ENCODE data around the gene TRIO.

TRIO gene

GRCh38 chr5:14260637-14261036, 117.5 kb downstream of the TRIO start:
- TF ChIP-seq POLR2AphosphoS5 (IDR thresholded peaks at IDR 0.05; ENCODE audit: low read depth, low read length) (no peak), TAF1 (IDR thresholded peaks at IDR 0.05; ENCODE audit: borderline replicate concordance, insufficient read depth, low read length) (no peak), FOXP2 (optimal IDR thresholded peaks at IDR 0.05; ENCODE audit: borderline replicate concordance, extremely low read depth, extremely low read length, insufficient read depth) (no peak)

- TF ChIP-seq TAF1 (IDR thresholded peaks at IDR 0.05; ENCODE audit: borderline replicate concordance, insufficient read depth, low read length) (no peak), REST (IDR thresholded peaks at IDR 0.05; ENCODE audit: insufficient read depth in 1 of 2, low read depth in 2 of 2, low read length in 2 of 2) (no peak), POLR2AphosphoS5 (IDR thresholded peaks at IDR 0.05; ENCODE audit: low read depth, low read length) (no peak), SIN3A (IDR thresholded peaks at IDR 0.05; ENCODE audit: borderline replicate concordance, insufficient read depth, low read length) (no peak; the same call in 1 of the 2 replicates), FOXP2 (optimal IDR thresholded peaks at IDR 0.05; ENCODE audit: borderline replicate concordance, extremely low read depth, extremely low read length, insufficient read depth) (no peak)
Observed at GRCh38 chr5:14261235-14261634, 118.1 kb downstream of the TRIO start.

- TF ChIP-seq FOXP2 (optimal IDR thresholded peaks at IDR 0.05; ENCODE audit: borderline replicate concordance, extremely low read depth, extremely low read length, insufficient read depth) (no peak), REST (IDR thresholded peaks at IDR 0.05; ENCODE audit: insufficient read depth in 1 of 2, low read depth in 2 of 2, low read length in 2 of 2) (no peak)
Observed at GRCh38 chr5:14261856-14262611, 118.9 kb downstream of the TRIO start.

GRCh38 chr5:14263113-14263512, 120.0 kb downstream of the TRIO start:
- TF ChIP-seq FOXP2 (optimal IDR thresholded peaks at IDR 0.05; ENCODE audit: borderline replicate concordance, extremely low read depth, extremely low read length, insufficient read depth) (no peak), TAF1 (IDR thresholded peaks at IDR 0.05; ENCODE audit: borderline replicate concordance, insufficient read depth, low read length) (no peak), SIN3A (IDR thresholded peaks at IDR 0.05; ENCODE audit: borderline replicate concordance, insufficient read depth, low read length) (no peak), POLR2AphosphoS5 (IDR thresholded peaks at IDR 0.05; ENCODE audit: low read depth, low read length) (no peak), REST (IDR thresholded peaks at IDR 0.05; ENCODE audit: insufficient read depth in 1 of 2, low read depth in 2 of 2, low read length in 2 of 2) (no peak)

GRCh38 chr5:14263699-14264098, 120.6 kb downstream of the TRIO start:
- TF ChIP-seq FOXP2 (optimal IDR thresholded peaks at IDR 0.05; ENCODE audit: borderline replicate concordance, extremely low read depth, extremely low read length, insufficient read depth) = no peak
- no peak for TF ChIP-seq TAF1 (IDR thresholded peaks at IDR 0.05; ENCODE audit: borderline replicate concordance, insufficient read depth, low read length)
- no peak for TF ChIP-seq POLR2AphosphoS5 (IDR thresholded peaks at IDR 0.05; ENCODE audit: low read depth, low read length)
- no peak for TF ChIP-seq REST (IDR thresholded peaks at IDR 0.05; ENCODE audit: insufficient read depth in 1 of 2, low read depth in 2 of 2, low read length in 2 of 2)
- TF ChIP-seq SIN3A (IDR thresholded peaks at IDR 0.05; ENCODE audit: borderline replicate concordance, insufficient read depth, low read length) = no peak

Measured in PFSK-1 (cell line).